Brain microvascular endothelial cell (primary cell): Measurements from ENCODE around the gene EEF1G.

Experiments used
- DNase-seq: peaks from one replicate; pipeline ENCODE4 v3.0.0-alpha.2; 2020
- H3K27ac ChIP-seq: fragments of 250-450 bp; sonication (Bioruptor Pico); 2 replicates; pipeline ENCODE4 v1.5.1; 2020; ENCODE audit warnings: mild to moderate bottlenecking, moderate library complexity
- H3K27me3 ChIP-seq: fragments of 250-450 bp; sonication (Bioruptor Pico); replicated peaks from 2 replicates; pipeline ENCODE4 v1.5.1; 2020; ENCODE audit warnings: mild to moderate bottlenecking
- H3K36me3 ChIP-seq: fragments of 250-450 bp; sonication (Bioruptor Pico); replicated peaks from 2 replicates; pipeline ENCODE4 v1.5.1; 2020; ENCODE audit warnings: mild to moderate bottlenecking
- H3K4me3 ChIP-seq: 2 replicates; pipeline ENCODE4 v1.5.1; 2011; ENCODE audit warnings: low read depth, mild to moderate bottlenecking, control low read depth, low read length, moderate library complexity
- in situ Hi-C: cut with HindIII; loops from 2 replicates; pipeline ENCODE4 v1.10.0; 2017; ENCODE audit warnings: low sequenced_read_pairs, low pct_ligation_motif_present
- TF ChIP-seq, protein P1 (sequence below): IDR thresholded peaks from 2 replicates; pipeline ENCODE4 v1.5.1; 2011; ENCODE audit warnings: low read depth, mild to moderate bottlenecking, moderate library complexity, low read length, control low read depth, inconsistent platforms; ENCODE audit errors: missing control alignments

EEF1G gene

DNA sequence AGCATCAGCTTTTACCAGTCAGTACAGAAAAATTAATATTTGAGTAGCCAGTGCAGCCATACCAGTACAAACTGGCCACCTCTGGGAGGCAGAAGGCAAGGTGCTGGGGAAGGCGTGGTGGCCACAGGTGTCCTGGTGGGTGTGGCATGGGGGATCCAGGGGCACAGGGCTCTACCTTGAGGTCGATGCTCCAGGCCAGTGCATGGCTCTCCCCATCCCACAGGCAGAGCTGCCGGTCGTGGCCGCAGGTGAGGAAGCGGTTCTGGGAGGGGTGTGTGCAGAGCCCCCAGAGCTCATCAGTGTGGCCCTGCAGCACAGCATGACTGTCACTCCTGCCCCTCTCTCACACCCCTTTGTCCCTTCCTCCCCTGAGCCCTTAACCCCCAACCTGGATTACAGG lies 31.8 kb upstream of the EEF1G start:
- Histone ChIP-seq H3K27ac (no peak overlapping the region), H3K4me3 (no peak overlapping the region), H3K36me3 (peaks cover 2% of the 10 kb centered on the region), H3K27me3 (no peaks in the 10 kb centered on the region)
- DNase-seq: no peak
- in situ Hi-C loops: no loop called here
- TF ChIP-seq, protein P1, sequence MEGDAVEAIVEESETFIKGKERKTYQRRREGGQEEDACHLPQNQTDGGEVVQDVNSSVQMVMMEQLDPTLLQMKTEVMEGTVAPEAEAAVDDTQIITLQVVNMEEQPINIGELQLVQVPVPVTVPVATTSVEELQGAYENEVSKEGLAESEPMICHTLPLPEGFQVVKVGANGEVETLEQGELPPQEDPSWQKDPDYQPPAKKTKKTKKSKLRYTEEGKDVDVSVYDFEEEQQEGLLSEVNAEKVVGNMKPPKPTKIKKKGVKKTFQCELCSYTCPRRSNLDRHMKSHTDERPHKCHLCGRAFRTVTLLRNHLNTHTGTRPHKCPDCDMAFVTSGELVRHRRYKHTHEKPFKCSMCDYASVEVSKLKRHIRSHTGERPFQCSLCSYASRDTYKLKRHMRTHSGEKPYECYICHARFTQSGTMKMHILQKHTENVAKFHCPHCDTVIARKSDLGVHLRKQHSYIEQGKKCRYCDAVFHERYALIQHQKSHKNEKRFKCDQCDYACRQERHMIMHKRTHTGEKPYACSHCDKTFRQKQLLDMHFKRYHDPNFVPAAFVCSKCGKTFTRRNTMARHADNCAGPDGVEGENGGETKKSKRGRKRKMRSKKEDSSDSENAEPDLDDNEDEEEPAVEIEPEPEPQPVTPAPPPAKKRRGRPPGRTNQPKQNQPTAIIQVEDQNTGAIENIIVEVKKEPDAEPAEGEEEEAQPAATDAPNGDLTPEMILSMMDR: no peak

DNA sequence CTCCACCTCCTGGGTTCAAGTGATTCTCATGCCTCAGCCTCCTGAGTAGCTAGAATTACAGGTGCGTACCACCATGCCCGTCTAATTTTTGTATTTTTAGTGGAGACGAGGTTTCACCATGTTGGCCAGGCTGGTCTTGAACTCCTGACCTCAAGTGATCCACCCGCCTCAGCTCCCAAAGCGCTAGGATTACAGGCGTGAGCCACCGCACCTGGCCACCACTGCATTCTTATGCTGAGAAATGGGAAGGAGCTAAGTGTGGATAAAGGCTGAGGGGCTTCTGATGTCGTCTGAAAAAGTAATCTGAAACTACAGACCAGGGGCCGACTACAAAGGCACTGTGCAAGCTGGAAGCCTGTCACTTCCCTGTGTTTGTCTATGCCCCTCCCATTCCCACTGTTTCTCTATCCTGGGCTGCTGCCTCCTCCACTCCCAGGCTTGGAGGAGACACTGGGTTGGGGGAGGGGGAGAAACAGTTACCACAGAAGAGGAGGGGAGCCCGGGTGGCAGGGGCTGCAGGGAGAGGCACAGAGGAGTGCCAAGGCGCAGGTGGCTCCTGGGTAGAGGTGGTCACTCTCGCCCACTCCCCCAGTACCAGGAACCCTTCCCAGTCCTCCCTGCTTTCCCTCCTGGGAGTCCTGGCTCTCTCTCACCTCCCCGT lies 30.9 kb upstream of the EEF1G start:
- Histone ChIP-seq H3K27ac (no peak overlapping the region), H3K4me3 (no peak overlapping the region), H3K36me3 (peaks cover 4% of the 10 kb centered on the region), H3K27me3 (no peaks in the 10 kb centered on the region)
- no peak for DNase-seq
- in situ Hi-C loops: no loop called here
- TF ChIP-seq, protein P1: no peak

DNA sequence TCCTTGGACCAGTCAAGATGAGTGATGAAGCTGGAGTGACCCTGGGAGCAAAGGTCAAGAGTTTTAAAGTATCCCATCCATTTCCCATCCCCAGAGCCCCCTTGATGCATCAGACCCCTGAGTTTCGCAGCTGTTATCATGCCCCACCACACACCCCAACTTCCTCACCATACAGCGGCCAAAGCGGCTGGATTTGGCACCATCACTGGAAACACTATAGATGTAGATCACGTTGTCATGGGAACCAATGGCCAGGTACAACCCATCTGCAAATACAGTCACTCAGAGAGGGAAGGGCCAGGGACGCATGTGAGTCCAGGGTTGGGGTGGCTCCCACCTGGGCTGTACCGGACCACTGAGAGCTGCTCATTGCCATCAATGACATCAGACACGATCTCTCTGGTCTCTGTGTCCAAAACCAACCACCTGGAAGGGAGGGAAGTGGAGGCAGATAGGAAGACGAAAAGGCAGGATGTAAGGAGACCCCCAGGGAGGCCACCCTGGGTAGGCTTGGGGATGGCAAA lies 30.1 kb upstream of the EEF1G start:
- Histone ChIP-seq H3K27ac (no peak overlapping the region), H3K4me3 (no peak overlapping the region), H3K36me3 (peaks cover 5% of the 10 kb centered on the region), H3K27me3 (no peaks in the 10 kb centered on the region)
- TF ChIP-seq, protein P1: no peak
- in situ Hi-C loops: no loop called here
- DNase-seq: no peak

DNA sequence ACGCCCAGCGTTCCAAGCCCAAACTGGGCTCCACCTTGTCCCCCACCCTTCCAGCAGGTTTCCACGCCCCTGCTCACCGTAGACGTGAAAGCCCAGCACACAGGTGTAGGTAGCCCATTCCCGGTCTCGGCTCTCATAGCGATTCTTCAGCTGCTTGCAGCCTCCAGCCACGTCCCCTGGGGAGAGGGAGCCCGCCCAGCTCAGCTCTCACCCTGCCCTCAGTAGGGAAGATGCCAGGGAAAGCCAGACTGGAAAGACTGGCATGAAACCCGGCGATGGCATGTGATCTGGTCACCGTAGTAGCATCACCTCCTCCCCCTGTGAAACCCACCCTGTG lies 29.3 kb upstream of the EEF1G start:
- no peaks in the 10 kb centered on the region for H3K27me3 ChIP-seq
- peak overlapping the region; percentile 93 for H3K4me3 ChIP-seq
- in situ Hi-C loops: no loop called here
- peaks cover 11% of the 10 kb centered on the region for H3K36me3 ChIP-seq
- TF ChIP-seq, protein P1: no peak
- no peak for DNase-seq
- H3K27ac ChIP-seq: no peak overlapping the region

DNA sequence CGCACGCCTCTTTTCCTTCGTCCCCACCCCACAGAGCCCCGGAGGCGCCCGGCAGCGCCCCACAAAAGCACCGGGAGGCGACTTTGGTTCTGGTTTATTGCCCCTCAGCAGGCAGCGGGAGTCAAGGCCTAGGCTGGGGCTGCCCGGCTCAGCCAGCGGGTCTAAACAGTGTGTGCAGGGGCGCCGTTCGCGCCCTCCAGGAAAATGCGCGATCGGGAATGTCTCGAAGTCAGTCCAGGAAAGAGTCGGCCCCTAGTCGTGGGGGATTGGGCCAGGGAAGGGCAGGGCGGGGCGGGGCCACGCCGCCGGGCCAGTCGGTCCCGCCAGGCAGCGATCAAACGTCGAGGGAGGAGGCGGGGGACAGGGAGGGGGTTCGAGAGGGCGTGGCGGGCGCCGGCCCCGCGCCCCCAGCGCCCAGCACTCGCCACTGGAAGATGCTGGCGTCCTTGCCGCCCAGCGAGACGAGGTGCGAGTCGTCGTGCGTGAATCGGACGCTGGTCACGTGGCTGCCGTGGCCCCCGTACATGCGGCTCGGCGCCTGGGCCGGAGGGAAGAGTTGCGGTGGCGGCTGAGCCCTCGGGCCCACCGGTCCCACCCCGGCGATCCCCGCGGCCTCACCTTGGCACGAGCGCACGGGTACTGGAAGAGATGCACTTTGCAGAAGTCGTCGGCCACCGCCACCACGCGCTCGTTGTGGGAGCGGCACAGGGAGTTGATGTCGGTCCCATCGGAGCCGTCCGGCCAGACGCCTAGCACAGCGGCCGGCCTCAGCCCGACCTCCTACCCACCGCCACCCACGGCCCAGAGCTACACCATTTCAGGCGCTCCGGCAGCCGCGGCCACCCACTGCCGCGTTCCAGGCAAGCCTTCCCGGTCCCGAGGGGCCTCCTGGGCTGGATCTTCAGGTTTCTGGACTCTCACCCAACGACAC lies 28.7 kb upstream of the EEF1G start:
- no peak overlapping the region for H3K27ac ChIP-seq
- TF ChIP-seq, protein P1: peak; percentile 25
- no peaks in the 10 kb centered on the region for H3K27me3 ChIP-seq
- in situ Hi-C loops: no loop called here
- H3K36me3 ChIP-seq: peaks cover 17% of the 10 kb centered on the region
- DNase-seq: no peak
- peak overlapping the region; percentile 93 for H3K4me3 ChIP-seq
